Measurements from ENCODE around the gene TMEM60.
A peak's percentile ranks its signal among the peaks of the same experiment; 100 is the strongest.
"Not testable (repeated sequence)": the region's sequence is repeated elsewhere in the genome, so short reads cannot be mapped to it uniquely, and the experiment has no call there.

The TMEM60 gene

DNA sequence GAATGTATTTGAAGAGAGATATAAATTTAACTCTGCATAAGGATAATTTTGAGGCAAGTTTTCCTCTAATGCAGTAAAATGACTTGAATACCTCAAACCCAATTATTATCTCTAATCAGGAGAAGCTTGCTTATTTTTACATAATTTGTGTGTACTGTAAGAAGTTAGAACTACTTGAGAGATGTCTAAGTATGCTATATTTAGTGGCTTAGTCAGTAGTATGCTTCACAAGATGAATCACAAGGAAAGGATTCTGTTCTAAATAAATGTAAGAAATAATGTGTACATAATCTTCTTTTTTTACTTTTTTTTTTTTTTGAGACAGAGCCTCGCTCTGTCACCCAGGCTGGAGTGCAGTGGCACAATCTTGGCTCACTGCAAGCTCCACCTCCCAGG is 14.1 kb upstream of the TMEM60 start:
- DNase-seq, result no peak
- intact Hi-C loops (cut with DNase I), result no loop called here

DNA sequence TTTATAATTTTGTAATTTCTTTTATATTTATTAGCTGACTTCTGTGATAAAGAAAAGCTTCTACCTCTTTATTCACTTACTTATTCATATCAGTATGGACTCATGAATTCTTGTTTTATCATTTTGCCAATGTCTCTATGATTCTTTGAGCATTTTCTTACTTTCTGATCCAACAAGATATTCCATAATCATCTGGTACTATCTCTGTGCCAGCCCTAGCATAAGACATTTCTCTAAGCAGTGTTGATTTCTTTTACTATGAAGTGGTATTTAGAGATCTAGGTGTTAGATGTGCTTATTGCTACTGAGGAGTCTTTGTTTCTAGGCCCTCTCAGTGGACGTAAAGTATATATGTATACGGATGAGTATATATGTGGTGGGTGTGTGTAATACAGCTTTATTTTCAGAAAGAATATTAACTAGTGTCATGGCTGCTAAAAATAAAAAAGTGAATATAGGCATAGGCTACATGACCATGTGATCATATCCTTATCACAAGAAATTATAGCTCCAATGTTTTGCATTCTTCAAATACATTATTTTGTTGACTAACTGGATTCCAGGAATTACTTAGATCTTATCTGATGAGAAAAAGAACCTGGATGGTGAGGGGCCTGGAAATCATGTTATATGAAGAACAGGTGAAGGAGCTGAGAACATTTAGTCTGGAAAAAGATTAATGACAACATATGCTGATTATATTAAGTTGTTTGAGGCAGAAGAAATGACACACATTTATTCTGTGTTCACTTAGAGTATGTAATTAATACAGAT is 13.5 kb upstream of the TMEM60 start:
- intact Hi-C loops (cut with DNase I), result no loop called here
- no peak for DNase-seq

- intact Hi-C loops (cut with DNase I), result no loop called here
Observed at GRCh38 chr7:77808517-77808916, 10.3 kb upstream of the TMEM60 start.

GRCh38 chr7:77806425-77806824 is 8.2 kb upstream of the TMEM60 start:
- intact Hi-C loops (cut with DNase I), result no loop called here

More at GRCh38 chr7:77808517-77808916, 10.3 kb upstream of the TMEM60 start:
- DNase-seq, result no peak

GRCh38 chr7:77802557-77803405 is 4.5 kb upstream of the TMEM60 start:
- intact Hi-C loops (cut with DNase I), result no loop called here
- DNase-seq, result no peak

More at GRCh38 chr7:77806425-77806824, 8.2 kb upstream of the TMEM60 start:
- no peak for DNase-seq

DNA sequence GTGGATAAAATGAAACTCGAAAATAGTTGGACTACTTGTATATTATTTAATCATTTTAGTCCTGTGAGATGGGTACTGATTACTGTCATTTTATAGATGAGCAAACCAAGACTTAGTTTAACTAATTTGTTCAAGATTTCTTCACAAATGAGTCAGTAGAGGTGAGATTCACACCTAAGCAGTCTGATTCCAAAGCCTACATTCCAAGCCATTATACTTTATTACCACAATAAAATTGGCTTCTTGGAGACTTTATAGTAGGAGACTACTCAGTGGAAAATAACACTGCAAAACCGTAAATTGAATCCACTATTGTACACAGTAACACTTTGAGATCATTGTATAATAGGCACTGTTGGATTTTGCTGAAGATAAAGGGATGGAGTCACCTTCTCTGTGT is 2.5 kb upstream of the TMEM60 start:
- intact Hi-C loops (cut with DNase I), result no loop called here
- DNase-seq, result no peak

DNA sequence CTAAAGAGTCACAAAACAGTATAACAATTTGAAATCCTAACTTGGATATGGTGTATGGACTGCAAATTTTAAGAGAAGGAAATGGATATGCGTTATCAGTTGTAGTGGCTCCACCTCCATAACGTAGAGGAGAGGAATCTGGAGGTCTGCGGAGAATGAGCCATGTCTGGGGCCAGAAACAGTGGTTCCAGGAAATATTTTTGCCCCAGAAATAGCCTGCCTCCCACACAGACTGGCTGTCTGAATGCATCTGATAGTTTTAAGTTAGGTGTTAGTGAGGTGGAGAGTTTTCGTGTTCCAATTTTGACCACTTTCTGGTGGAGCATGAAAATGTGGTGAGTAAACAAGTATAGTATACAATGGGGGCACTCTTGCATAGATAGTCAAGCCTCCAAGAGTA is 1.9 kb upstream of the TMEM60 start:
- intact Hi-C loops (cut with DNase I), result no loop called here
- DNase-seq, result no peak

DNA sequence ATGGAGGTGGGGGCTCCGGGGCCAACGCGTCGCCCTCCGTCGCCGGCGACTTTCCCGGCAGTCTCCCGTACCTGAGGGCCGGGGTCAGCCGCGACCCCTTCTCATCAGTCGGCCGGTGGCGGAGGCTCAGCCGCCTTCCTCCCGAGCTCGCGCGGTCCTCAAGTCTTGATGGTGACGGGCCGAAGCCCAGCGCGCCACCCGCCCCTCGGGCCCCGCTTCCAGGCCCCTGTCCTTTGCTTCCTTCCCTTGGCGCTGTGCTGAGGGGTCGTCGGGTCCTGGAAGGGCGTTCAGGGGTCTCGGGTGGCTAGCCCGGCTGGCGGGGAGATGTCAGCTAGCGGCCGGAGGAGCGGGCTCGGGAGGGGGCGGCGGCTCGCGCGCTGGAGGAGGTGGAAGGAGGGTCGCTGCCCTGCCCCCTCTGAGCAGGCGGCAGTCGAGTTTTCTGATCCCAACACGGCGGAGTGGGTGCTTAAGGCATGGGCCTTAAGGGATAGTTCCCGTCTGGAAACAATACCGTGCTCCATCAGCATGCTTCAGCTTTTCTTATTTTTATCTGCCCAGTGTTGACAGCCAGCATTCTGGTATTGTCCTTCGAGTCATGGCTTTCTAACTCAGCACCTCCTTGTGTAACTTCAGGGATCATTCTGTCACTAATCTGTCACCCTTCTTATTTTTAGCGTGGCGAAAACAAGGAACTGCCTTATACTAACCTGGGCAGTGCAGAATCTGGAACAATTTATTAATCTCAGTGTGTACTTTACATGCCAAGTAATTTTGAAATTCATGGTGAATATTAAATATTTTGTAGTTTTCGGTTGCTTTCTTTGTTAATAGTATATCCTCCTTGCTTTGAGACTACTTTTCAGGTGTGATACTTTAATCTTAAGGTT is 1.1 kb upstream of the TMEM60 start:
- intact Hi-C loops (cut with DNase I), result loop anchor here (5.0 to 10.0 kb wide), 3 partner anchors 102 to 262 kb away; partner anchors contain the start of genes PTPN12 and RSBN1L
- DNase-seq, result peak; percentile 19 to 92 (median 32)

- intact Hi-C loops (cut with DNase I), result loop anchor here (2.0 to 10.0 kb wide), 4 partner anchors 39 to 261 kb away; partner anchors contain the start of genes PTPN12 and RSBN1L
- peak in 8 of 10 donors; percentile 26 to 91 (median 38) for DNase-seq
Observed at GRCh38 chr7:77797734-77798393, 370 bp downstream of the TMEM60 start.

GRCh38 chr7:77796960-77797359 is 1.3 kb downstream of the TMEM60 start:
- intact Hi-C loops (cut with DNase I), result loop anchor here (2.0 to 10.0 kb wide), 4 partner anchors 38 to 260 kb away; partner anchors contain the start of genes PTPN12 and RSBN1L
- DNase-seq, result no peak

DNA sequence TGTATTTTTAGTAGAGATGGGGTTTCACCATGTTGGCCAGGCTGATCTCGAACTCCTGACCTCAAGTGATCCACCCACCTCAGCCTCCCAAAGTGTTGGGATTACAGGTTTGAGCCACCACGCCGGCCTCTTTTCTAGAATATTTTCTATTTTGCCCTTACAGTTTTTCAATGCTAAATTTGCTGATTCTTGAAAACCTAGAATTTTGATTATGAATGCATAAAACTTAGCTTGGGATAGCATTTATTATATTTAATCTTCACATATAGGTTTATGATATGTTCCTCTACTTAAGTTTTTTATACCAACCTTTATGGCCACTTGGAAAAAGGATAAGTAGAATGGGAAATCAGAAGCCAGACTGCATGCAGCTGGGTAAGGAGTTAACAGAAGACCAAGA is 2.1 kb downstream of the TMEM60 start:
- DNase-seq, result no peak
- intact Hi-C loops (cut with DNase I), result loop anchor here (2.0 to 10.0 kb wide), 4 partner anchors 37 to 259 kb away; partner anchors contain the start of genes PTPN12 and RSBN1L

DNA sequence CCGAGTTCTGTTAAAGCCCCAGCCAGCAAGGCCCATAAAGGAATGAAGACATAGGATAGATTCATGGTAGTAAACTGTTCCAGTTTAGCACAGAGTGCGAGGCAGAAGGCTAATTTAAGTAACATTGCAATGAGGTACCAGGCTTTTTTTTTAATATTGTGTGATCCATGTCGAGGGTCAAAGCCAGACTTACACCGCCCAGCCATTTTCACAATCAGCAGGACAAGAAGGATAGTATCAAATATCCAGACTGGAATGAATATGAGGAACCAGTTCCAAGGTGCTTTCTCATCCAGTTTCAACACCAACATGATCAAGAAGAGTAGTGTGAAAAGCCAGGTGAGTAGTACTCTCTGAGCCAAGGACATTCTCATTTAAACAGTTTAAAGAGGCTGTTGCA is 4.2 kb downstream of the TMEM60 start:
- intact Hi-C loops (cut with DNase I), result loop anchor here (10.0 kb wide), 1 partner anchor 121 kb away; no protein-coding TSS in a partner anchor
- no peak for DNase-seq

DNA sequence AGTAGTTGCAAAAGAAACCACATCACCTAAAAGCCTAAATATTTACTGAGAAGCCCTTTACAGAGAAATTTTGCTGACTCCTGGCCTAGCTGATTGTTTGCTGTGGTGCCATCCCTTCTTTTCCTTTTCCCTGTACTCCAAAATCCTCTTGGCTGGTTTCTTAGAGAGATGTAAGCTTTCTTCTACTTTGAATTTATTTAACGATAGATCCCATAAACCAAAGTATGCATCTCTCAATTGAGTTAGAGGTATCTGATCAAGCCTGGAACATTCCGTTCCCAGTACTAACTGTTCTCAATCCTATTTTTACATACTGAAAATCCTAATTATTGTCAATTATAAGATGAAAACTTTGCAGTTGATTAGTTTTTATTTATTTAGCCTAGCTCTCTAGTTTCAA is 6.3 kb downstream of the TMEM60 start:
- intact Hi-C loops (cut with DNase I), result loop anchor here (10.0 kb wide), 1 partner anchor 123 kb away; no protein-coding TSS in a partner anchor
- no peak for DNase-seq

- no peak for DNase-seq
- intact Hi-C loops (cut with DNase I), result loop anchor here (10.0 kb wide), 1 partner anchor 123 kb away; no protein-coding TSS in a partner anchor
Observed at GRCh38 chr7:77791336-77791735, 6.9 kb downstream of the TMEM60 start.

DNA sequence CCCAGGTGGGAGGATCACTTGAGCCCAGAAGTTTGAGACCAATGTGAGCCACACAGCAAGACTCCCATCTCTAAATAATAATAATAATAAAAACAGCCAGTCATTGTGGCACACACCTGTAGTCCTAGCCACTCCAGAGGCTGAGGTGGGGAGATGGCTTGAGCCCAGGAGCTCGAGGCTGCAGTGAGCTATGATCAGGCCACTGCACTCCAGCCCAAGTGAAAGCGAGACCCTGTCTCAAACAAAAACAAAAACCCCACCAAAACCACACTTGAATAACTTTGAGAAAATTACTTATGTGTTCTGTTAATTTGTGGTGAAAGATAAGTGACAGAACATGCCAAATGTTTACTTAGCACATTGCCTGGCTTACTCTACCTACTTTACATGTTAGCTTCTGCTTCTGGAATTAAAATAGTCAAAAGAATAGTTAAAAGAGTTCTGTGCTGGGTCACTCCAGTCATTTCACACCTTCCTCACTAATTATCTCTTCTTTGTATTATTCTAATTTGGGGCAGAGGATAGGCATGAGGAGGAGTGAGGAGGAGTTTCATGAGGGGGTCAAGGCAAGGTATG is 9.8 kb downstream of the TMEM60 start:
- intact Hi-C loops (cut with DNase I), result no loop called here
- no peak for DNase-seq

DNA sequence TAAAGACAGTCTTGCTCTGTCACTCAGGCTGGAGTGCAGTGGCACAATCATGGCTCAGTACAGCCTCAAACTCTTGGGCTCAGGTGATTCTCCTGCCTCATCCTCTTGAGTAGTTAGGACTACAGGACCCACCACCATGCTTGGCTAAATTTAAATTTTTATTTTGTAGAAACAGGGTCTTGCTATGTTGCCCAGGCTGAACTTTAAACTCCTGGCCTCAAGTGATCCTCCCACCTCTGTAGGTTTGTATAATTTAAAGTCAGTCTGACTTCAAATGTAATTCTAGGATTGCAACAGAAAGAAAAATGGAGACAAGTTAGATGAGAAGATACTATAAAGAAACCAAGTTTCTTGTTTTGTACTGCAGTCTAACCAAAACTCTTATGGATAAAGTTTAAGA is 11.5 kb downstream of the TMEM60 start:
- intact Hi-C loops (cut with DNase I), result no loop called here
- DNase-seq, result no peak

- intact Hi-C loops (cut with DNase I), result no loop called here
Observed at GRCh38 chr7:77786018-77786417, 12.2 kb downstream of the TMEM60 start.

DNA sequence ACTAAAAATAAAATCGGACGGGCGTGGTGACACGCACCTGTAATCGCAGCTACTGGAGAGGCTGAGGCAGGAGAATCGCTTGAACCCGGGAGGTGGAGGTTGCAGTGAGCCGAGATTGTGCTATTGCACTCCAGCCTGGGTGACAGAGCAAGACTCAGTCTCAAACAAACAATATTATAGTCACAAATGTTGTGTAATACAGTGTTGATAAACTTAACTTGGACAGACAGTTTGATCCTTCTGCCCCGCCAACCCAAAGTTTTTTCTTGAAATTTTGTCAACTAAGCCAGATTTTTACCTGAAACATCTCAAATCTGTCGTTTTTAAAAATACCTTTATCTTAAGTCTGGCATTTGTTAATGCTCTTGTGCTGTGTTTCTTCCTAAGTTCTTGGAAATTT is 13.8 kb downstream of the TMEM60 start:
- DNase-seq; intact Hi-C loops (cut with DNase I): not testable (repeated sequence)

More at GRCh38 chr7:77786018-77786417, 12.2 kb downstream of the TMEM60 start:
- DNase-seq, result no peak

GRCh38 chr7:77783545-77783944 is 14.7 kb downstream of the TMEM60 start:
- no peak for DNase-seq
- intact Hi-C loops (cut with DNase I), result no loop called here

All from posterior cingulate gyrus (tissue), 11 donors.